ENCODE data around the gene ZNF718.

DNA sequence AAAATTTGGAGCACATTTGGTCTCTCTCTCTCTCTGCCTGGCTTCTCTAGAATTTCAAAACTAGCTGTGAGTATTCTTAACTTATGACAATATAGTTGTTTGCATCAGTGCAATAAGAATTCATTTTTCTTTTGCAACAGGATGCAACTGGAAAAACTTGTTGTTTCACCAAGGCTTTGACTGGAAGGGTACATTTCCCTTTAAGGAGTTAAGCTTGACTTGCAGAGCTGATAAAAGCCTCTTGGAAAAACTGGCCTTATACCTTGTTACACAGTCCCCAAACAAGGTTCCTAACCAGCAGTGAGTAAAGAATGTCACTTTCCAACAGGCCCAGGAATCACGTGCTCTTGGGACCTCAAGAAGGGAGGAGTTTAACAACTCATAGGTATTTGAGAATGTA, 25.9 kb upstream of the ZNF718 start:
- no peak for TF ChIP-seq ZNF121 (CRISPR knock-in tag; IDR thresholded peaks at IDR 0.05)
- TF ChIP-seq SIN3B (IDR thresholded peaks at IDR 0.05; ENCODE audit: low read length): no peak
- TF ChIP-seq MED1 (CRISPR knock-in tag; IDR thresholded peaks at IDR 0.05): no peak
- TF ChIP-seq FOXM1 (CRISPR knock-in tag; IDR thresholded peaks at IDR 0.05): no peak
- TF ChIP-seq POLR2AphosphoS5 (IDR thresholded peaks at IDR 0.05; ENCODE audit: low read depth, low read length): no peak
- TF ChIP-seq REL (CRISPR knock-in tag; conservative IDR thresholded peaks at IDR 0.05): no peak
- TF ChIP-seq POLR2A (IDR thresholded peaks at IDR 0.05; ENCODE audit: insufficient read depth in 1 of 2, low read depth in 2 of 2, low read length in 2 of 2): no peak
- TF ChIP-seq, protein P1, sequence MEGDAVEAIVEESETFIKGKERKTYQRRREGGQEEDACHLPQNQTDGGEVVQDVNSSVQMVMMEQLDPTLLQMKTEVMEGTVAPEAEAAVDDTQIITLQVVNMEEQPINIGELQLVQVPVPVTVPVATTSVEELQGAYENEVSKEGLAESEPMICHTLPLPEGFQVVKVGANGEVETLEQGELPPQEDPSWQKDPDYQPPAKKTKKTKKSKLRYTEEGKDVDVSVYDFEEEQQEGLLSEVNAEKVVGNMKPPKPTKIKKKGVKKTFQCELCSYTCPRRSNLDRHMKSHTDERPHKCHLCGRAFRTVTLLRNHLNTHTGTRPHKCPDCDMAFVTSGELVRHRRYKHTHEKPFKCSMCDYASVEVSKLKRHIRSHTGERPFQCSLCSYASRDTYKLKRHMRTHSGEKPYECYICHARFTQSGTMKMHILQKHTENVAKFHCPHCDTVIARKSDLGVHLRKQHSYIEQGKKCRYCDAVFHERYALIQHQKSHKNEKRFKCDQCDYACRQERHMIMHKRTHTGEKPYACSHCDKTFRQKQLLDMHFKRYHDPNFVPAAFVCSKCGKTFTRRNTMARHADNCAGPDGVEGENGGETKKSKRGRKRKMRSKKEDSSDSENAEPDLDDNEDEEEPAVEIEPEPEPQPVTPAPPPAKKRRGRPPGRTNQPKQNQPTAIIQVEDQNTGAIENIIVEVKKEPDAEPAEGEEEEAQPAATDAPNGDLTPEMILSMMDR (CRISPR knock-in tag; IDR thresholded peaks at IDR 0.05): no peak
- no peak for TF ChIP-seq ZNF768 (CRISPR knock-in tag; IDR thresholded peaks at IDR 0.05)
- TF ChIP-seq, protein P2, sequence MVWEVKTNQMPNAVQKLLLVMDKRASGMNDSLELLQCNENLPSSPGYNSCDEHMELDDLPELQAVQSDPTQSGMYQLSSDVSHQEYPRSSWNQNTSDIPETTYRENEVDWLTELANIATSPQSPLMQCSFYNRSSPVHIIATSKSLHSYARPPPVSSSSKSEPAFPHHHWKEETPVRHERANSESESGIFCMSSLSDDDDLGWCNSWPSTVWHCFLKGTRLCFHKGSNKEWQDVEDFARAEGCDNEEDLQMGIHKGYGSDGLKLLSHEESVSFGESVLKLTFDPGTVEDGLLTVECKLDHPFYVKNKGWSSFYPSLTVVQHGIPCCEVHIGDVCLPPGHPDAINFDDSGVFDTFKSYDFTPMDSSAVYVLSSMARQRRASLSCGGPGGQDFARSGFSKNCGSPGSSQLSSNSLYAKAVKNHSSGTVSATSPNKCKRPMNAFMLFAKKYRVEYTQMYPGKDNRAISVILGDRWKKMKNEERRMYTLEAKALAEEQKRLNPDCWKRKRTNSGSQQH (CRISPR knock-in tag; IDR thresholded peaks at IDR 0.05; ENCODE audit: low read depth): no peak
- TF ChIP-seq SRSF1 (optimal IDR thresholded peaks at IDR 0.05; ENCODE audit: low read depth, low read length): no peak
- no peak for TF ChIP-seq KDM5B (CRISPR knock-in tag; IDR thresholded peaks at IDR 0.05; ENCODE audit: borderline replicate concordance)
